SIG-M5 (cell line): ENCODE measurements around the gene ZNF618.

ENCODE experiments used
- DNase-seq: peaks from one replicate; lab custom pipeline; 2025; lab: John Stamatoyannopoulos, UW

Gene ZNF618

GRCh38 chr9:113876151-113876992, at the start of gene ZNF618:
ZNF618 (plus strand) TSS chr9:113876309; CDS start chr9:113876381, 72 bp downstream.
- DNase-seq: no peak

- DNase-seq: no peak
Observed at GRCh38 chr9:113828221-113828620, 47.9 kb upstream of the ZNF618 start.

- no peak for DNase-seq
Observed at GRCh38 chr9:113837334-113837733, 38.8 kb upstream of the ZNF618 start.

- DNase-seq: no peak
Observed at GRCh38 chr9:113842086-113842485, 34.0 kb upstream of the ZNF618 start.

- no peak for DNase-seq
Observed at GRCh38 chr9:113844466-113844865, 31.6 kb upstream of the ZNF618 start.

- no peak for DNase-seq
Observed at GRCh38 chr9:113851359-113851758, 24.8 kb upstream of the ZNF618 start.

GRCh38 chr9:113851873-113852272, 24.2 kb upstream of the ZNF618 start:
- peak; percentile 34 for DNase-seq

- DNase-seq: no peak
Observed at GRCh38 chr9:113853333-113853732, 22.8 kb upstream of the ZNF618 start.

GRCh38 chr9:113854310-113854709, 21.8 kb upstream of the ZNF618 start:
- no peak for DNase-seq

- DNase-seq: peak; percentile 71
Observed at GRCh38 chr9:113857875-113858274, 18.2 kb upstream of the ZNF618 start.

GRCh38 chr9:113858282-113858681, 17.8 kb upstream of the ZNF618 start:
- no peak for DNase-seq

- DNase-seq: no peak
Observed at GRCh38 chr9:113863345-113863744, 12.8 kb upstream of the ZNF618 start.

- DNase-seq: no peak
Observed at GRCh38 chr9:113868501-113868900, 7.6 kb upstream of the ZNF618 start.

GRCh38 chr9:113872485-113873143, 3.5 kb upstream of the ZNF618 start:
- DNase-seq: no peak

GRCh38 chr9:113873446-113873845, 2.7 kb upstream of the ZNF618 start:
- DNase-seq: no peak

- no peak for DNase-seq
Observed at GRCh38 chr9:113873926-113874325, 2.2 kb upstream of the ZNF618 start.

GRCh38 chr9:113875459-113876150, 504 bp upstream of the ZNF618 start:
- no peak for DNase-seq

- DNase-seq: no peak
Observed at GRCh38 chr9:113876993-113877368, 872 bp downstream of the ZNF618 start.

GRCh38 chr9:113879318-113879717, 3.2 kb downstream of the ZNF618 start:
- no peak for DNase-seq

GRCh38 chr9:113879911-113880310, 3.8 kb downstream of the ZNF618 start:
- no peak for DNase-seq

GRCh38 chr9:113882181-113882580, 6.1 kb downstream of the ZNF618 start:
- no peak for DNase-seq

- DNase-seq: no peak
Observed at GRCh38 chr9:113882636-113883164, 6.6 kb downstream of the ZNF618 start.
